Measurements from ENCODE around the gene CTNNA3. TPM values are rescaled to one million over a fixed set of nuclear protein-coding genes. Genes with fewer than 3 reads are reported as not detected.

Gene CTNNA3
- polyA plus RNA-seq, 1 donor from 2014 or later: 0.14 TPM

DNA sequence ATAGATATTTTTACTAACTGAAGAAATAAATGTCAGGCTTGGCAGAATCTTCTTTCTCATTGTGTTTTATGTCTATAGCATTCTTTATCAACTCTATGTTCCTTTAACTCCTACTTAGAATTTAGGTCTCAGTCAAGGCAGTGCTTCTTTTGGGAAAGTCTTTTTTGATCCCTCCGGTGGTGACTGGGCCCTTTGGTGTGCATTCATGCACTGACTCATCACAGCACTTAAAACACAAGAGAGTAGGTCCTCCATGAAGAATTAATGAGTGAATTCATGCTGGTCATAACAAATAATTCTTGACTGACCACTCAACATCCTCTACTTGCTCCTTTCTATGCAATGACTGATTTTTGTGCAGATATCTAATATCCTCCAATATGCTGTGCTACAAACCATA is 1229.0 kb downstream of the CTNNA3 start:
- Histone ChIP-seq H4K20me1 (ENCODE audit: insufficient read depth) (no peaks in the 10 kb centered on the region), H3K36me3 (ENCODE audit: insufficient read depth, low read length) (no peaks in the 10 kb centered on the region), H3K9ac (ENCODE audit: low read length) (no peak overlapping the region), H3K27ac (ENCODE audit: low read length) (no peak overlapping the region), H3F3A (ENCODE audit: insufficient read depth, low read length, poor library complexity, severe bottlenecking) (no peaks in the 10 kb centered on the region), H3K9me3 (ENCODE audit: low read length) (no peaks in the 10 kb centered on the region), H3K27me3 (ENCODE audit: insufficient read depth, low read depth, low read length) (no peaks in the 10 kb centered on the region), H3K4me3 (ENCODE audit: low read length) (no peak overlapping the region), H3K9me2 (ENCODE audit: insufficient read depth, low read length) (no peaks in the 10 kb centered on the region), H2AFZ (ENCODE audit: low read depth, low read length) (no peak overlapping the region), H3K79me2 (replicated peaks; ENCODE audit: insufficient read depth, low read length) (no peaks in the 10 kb centered on the region), H3K4me2 (ENCODE audit: low read length) (no peak overlapping the region)
- TF ChIP-seq EZH2 (IDR thresholded peaks at IDR 0.05; ENCODE audit: borderline replicate concordance, insufficient read depth, low read length, poor library complexity, severe bottlenecking) (no peak), SMC3 (conservative IDR thresholded peaks at IDR 0.05; ENCODE audit: poor library complexity) (no peak), POLR2AphosphoS5 (IDR thresholded peaks at IDR 0.05) (no peak), REST (IDR thresholded peaks at IDR 0.05; ENCODE audit: borderline replicate concordance) (no peak), TAF1 (IDR thresholded peaks at IDR 0.05; ENCODE audit: low read depth) (no peak), EP300 (conservative IDR thresholded peaks at IDR 0.05; ENCODE audit: poor library complexity, severe bottlenecking) (no peak), RAD21 (conservative IDR thresholded peaks at IDR 0.05) (no peak)
- TF ChIP-seq, protein P1, sequence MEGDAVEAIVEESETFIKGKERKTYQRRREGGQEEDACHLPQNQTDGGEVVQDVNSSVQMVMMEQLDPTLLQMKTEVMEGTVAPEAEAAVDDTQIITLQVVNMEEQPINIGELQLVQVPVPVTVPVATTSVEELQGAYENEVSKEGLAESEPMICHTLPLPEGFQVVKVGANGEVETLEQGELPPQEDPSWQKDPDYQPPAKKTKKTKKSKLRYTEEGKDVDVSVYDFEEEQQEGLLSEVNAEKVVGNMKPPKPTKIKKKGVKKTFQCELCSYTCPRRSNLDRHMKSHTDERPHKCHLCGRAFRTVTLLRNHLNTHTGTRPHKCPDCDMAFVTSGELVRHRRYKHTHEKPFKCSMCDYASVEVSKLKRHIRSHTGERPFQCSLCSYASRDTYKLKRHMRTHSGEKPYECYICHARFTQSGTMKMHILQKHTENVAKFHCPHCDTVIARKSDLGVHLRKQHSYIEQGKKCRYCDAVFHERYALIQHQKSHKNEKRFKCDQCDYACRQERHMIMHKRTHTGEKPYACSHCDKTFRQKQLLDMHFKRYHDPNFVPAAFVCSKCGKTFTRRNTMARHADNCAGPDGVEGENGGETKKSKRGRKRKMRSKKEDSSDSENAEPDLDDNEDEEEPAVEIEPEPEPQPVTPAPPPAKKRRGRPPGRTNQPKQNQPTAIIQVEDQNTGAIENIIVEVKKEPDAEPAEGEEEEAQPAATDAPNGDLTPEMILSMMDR (IDR thresholded peaks at IDR 0.05; ENCODE audit: poor library complexity, severe bottlenecking): no peak

GRCh38 chr10:66466622-66467021 is 1229.4 kb downstream of the CTNNA3 start:
- H4K20me1 ChIP-seq (ENCODE audit: insufficient read depth): no peaks in the 10 kb centered on the region
- H3K9me2 ChIP-seq (ENCODE audit: insufficient read depth, low read length): no peaks in the 10 kb centered on the region
- H3K4me3 ChIP-seq (ENCODE audit: low read length): no peak overlapping the region
- no peak overlapping the region for H3K9ac ChIP-seq (ENCODE audit: low read length)
- H3K9me3 ChIP-seq (ENCODE audit: low read length): no peaks in the 10 kb centered on the region
- no peaks in the 10 kb centered on the region for H3K36me3 ChIP-seq (ENCODE audit: insufficient read depth, low read length)
- H2AFZ ChIP-seq (ENCODE audit: low read depth, low read length): no peak overlapping the region
- TF ChIP-seq RAD21 (conservative IDR thresholded peaks at IDR 0.05) (no peak), REST (IDR thresholded peaks at IDR 0.05; ENCODE audit: borderline replicate concordance) (no peak), MXI1 (conservative IDR thresholded peaks at IDR 0.05; ENCODE audit: poor library complexity, severe bottlenecking) (no peak), TAF1 (IDR thresholded peaks at IDR 0.05; ENCODE audit: low read depth) (no peak)
- no peaks in the 10 kb centered on the region for H3K79me2 ChIP-seq (replicated peaks; ENCODE audit: insufficient read depth, low read length)
- H3F3A ChIP-seq (ENCODE audit: insufficient read depth, low read length, poor library complexity, severe bottlenecking): no peaks in the 10 kb centered on the region
- H3K27ac ChIP-seq (ENCODE audit: low read length): no peak overlapping the region
- no peak overlapping the region for H3K4me2 ChIP-seq (ENCODE audit: low read length)
- H3K27me3 ChIP-seq (ENCODE audit: insufficient read depth, low read depth, low read length): no peaks in the 10 kb centered on the region
